Measurements from ENCODE around the gene SOX11.
"Not testable (repeated sequence)": the region's sequence is repeated elsewhere in the genome, so short reads cannot be mapped to it uniquely, and the experiment has no call there.

SOX11 gene

DNA sequence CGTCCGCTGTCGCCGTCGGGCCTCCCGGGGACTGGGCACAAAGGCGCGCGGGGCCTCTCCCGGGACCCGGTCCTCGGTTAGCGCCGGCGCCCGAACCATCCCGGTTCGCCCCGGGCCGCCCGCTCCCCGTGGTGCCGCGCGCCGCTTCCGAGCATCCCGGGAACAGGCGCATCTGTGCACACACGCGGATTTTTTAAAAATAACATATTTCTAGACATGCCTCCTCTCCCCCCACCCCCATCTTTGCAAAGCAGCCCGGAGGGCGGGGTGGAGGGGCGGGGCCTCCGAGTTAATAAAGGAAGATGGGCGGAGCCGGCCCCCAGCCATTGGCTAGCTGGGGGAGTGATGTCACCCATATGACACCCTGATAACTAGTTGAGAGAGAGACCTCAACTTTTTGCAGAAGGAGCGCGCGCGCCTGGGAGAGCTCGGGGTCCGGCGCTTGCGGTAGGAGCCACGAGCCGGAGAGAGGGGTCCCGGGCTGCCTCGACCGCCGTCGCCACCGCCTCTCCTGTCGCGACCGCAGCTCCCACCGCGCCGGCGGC lies at the start of gene SOX11:
Gene SOX11, plus strand, starts transcription at position 400 of the 545 bp plus-strand sequence. CDS start 338 bp downstream, outside the sequence.
- DNase-seq = no peak

DNA sequence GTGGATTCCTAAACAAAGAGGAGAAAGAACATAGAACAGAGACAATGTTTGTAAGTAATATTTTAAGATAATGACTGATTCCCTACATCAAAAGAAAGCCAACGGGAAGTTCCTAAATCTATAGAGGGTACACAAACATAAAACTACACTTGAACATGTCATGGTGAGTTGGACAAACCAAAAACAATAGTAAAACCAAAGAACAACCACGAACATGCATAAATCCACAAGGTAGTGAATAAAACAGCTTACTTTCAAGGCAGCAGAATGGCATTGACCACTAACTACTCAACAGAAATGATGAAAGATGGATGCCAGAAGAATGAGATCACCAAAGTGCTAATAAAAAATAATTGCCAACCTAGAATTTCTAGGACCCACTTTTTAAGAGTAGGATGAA lies 39.5 kb upstream of the SOX11 start:
- DNase-seq = not testable (repeated sequence)

DNA sequence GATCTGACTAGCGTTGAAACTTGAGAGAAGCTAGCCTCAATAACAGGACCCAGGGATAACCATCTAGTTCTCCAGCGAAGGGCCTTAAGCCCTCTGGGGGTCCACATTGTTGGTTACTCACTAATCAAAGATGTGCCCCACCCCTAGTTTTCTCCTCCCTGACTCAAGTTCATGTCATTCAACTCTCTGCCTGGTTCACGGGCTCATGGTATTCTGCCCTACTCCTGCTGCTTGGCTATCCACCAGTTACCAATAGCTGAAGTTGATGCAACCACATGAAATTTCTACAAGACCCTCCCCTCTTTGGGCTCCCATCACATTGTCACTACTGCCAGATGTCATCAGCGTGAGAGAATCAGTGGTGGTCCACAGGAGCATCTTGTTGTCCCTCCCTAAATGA lies 38.4 kb upstream of the SOX11 start:
- DNase-seq = not testable (repeated sequence)

DNA sequence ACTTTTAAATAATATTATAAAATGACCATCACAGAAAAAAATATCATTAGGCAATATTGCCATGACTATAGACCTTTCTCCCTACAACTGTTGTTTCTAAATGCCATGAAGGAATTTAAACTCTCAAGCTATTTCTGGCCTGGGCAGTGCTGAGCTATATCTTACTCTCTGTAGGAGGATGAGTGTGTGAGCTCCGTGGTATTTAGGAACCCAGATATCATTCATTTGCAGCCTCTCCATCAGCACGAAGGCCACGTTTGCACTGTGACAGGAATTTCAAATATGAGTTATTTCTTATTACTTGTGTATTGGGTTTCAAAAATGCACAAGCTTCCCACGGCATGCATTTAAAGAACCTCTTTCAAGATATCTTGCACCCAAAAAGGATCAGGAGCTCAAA lies 35.0 kb upstream of the SOX11 start:
- DNase-seq = no peak

DNA sequence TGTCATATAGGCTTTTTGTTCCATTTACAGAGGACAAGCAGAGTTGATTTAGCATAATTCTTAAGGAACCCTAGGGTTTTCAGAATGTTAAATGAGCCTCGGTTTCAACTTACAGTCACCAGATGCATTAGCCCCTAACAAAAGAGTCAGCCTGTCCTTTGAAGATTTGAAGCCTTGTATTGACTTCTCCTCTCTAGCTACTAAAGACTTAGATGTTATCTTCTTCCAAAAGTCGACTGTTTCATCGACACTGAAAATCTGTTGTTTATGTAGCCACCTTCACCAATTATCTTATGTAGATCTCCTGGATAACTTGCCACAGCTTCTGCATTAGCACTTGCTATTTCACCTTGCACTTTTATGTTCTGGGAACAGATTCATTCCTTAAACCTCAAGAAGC lies 31.6 kb upstream of the SOX11 start:
- DNase-seq = no peak

DNA sequence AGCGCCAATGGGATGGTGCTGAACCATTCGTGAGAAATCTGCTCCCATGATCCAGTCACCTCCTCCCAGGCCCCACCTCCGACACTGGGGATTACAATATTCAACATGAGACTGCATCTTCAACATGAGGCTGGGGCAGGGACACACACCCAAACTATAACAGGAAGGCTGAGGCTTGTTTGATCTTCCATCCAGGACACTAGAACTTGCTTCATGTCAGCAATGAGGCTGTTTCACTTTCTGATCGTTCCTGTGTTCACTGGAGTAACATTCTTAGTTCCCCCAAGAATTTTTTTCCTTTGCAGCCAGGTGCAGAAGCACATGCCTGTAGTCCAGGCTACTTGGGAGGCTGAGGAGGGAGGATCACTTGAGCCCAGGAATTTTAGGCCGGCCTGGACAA lies 30.8 kb upstream of the SOX11 start:
- DNase-seq = no peak

DNA sequence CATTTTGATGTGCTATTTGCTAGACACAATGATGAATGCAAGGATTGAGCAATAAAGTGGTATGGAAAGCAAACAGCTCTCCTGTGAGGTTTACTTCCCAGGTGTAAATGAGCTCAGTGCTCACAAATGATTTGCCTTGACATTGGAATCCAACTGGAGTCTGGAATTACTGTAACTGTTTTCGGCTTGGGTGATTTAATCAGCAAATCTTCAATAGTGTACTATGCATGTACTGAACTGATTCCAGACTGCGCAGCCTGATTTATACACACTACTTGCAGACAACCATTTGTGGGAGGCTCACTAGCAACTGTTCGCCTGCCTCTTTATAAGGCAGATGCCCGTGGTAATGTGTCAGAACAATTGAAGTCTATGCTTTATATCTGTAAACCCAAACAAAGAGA lies 27.9 kb upstream of the SOX11 start:
- DNase-seq = no peak

DNA sequence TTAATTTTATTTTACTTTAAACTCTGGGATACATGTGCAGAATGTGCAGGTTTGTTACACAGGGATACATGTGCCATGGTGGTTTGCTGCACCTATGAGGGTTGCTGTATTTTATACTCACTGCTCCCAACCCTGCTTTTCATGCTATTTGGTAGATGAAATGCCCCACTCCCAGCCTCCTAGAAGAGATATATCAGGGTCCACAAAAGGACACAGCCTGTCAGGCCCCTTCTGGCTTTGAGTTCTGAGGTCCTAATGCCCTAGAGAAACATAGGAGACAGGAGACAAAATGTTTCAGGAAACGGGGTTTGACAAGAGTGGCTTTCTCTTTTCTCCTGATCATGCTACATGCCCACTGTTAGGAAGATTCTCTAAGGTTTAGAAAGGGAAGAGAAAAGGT lies 27.1 kb upstream of the SOX11 start:
- DNase-seq = no peak

DNA sequence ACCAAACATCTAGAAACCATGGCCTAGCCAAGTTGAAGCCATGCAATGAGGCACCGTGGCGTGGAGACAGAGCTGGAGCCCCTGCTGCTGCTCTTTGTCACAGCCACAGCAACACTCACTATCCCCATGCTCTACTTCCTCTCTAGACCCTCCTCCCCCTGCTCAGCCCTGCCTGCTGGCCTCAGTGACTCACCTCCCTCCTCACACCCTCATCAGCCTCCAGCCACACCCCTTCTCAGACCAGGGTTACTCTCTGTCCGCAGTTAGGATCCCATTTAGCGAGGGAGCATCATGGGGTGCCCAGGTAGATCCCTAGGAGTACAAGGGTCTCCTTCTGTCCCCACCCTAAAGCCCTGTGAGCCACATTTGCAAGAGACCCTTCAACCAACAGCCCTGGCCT lies 25.4 kb upstream of the SOX11 start:
- DNase-seq = no peak

DNA sequence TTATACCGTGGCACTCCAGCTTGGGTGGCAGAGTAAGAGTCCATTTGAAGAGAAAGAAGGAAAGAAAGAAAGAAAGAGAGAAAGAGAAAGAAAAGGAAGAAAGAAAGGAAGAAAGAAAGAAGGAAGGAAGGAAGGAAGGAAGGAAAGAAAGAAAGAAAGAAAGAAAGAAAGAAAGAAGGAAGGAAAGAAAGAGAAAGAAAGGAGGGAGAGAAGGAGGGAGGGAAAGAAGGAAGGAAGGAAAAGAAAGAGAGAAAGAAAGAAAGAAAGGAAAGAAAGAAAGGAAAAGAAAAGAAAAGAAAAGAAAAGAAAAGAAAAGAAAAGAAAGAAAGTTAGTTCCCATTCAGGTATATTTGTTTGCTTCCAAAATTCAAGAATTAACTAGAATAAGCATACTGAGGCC lies 24.5 kb upstream of the SOX11 start:
- DNase-seq = not testable (repeated sequence)

DNA sequence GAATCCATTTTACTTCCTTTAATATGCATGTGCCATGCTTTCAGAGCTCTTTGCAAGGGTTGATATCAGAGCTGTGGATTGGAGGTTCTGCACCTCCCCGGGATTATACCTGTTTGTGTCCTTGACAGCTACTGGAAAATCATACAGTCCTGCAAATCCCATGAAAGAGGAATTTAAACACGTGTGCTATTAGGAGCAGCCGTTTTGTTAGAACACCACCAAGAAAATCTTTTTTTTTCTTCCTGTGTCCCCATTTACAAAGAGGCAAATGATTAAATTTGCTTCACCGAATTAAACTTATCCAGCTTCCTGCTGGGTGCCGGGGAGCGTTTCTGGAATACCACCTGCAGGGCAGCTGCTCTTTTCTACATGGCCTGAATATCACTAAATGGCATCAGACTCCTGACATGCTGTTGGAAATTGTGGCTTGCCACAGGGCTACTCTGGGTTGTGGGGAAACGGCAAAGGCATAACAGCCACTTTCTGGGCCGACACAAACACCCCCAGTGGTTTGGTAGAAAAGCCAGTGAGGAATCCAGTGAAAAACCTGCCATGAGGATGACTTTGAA lies 23.4 kb upstream of the SOX11 start:
- DNase-seq = no peak

DNA sequence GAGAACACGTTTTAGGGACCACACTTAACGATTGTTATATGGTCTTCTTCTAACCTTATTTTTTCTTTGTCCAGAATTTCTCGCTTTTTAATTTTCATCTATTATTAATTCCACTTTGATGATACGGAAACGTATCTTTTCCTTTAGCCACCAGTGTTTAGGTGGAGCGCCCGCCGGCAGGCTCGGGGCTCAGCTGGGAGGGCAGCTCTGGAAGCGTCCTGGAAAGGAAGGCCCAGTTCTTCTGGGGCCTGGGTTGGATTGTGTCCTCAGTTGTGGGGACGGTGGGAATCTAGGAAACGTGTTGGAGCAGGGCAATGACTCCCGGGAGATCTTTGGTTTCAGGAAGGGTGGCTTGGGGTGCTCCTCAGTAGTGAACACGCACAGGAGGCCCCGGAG lies 19.4 kb upstream of the SOX11 start:
- DNase-seq = no peak

DNA sequence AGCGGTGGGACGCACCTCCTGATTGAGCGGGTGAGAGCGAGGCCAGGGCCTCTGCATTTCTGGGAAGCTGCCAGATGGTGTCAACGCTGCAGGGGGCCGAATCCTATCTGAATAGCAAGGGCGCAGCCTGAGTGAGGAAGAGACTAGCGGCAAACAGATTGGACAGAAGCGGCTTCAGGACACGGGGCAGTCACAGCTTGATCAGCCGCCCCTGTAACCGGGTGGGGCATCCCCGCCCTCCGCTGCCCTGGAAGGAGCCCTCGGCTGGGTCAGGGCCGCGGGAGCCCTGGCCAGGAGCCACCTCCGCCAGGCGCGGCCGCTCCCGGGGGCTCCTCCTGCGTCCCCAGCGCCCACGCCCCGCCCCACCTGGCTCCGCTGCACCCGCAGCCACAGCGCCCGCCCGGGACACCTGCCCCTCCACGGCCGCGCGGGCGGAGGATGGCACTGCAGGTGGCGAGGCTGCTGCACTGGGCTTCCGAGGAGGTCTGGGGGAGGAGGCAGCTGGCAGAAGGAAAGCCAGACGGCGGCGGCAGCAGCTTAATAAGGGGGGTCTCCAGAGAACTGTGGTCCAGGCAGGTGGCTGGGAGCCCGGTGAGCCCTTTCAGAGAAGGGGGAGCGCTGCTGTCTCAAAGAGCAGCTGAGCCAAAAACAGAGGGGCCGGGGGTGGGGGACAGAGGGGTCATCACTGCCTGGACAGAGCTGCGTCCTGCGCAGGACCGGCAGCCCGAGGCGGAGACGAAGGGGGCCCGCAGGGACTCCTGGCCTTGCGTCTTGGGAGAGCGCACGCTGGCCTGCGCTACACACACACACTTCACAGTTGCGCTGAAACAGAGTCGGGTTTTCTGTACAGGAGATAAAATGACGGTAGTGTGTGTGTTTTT lies 18.8 kb upstream of the SOX11 start:
- DNase-seq = no peak

DNA sequence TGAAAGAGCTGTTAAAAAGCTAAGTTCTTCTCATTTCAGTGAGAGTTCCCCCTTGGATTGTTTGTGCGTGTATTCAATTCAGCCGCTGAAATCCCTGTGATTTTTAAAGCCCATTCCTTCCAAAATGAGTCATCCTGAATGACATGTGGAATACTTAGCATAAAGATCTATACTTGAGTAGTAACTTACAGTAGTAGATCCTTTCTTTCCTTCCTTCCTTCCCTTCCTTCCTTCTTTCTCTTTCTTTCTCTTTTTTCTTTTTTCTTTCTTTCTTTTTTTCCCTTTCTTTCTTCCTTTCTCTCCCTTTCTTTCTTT lies 18.2 kb upstream of the SOX11 start:
- no peak for DNase-seq

DNA sequence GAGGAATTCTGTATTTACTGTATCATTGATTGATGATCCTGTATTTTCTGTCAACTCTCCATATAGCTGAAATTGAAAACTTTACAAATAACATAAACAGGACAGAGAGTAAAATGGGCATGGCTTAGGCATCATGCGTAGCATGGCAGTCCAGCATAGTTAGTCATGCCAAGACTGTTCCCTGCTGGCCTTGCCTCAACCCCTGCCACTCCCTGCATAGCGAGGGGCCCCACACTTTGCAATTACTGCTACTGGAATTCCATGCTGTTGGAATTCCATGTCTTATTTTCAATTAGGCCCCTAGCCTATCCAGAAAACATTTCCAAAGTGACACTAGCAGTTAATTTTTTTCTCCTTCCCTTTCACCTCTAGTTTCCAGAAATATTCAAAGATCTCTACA lies 15.1 kb upstream of the SOX11 start:
- DNase-seq = no peak

DNA sequence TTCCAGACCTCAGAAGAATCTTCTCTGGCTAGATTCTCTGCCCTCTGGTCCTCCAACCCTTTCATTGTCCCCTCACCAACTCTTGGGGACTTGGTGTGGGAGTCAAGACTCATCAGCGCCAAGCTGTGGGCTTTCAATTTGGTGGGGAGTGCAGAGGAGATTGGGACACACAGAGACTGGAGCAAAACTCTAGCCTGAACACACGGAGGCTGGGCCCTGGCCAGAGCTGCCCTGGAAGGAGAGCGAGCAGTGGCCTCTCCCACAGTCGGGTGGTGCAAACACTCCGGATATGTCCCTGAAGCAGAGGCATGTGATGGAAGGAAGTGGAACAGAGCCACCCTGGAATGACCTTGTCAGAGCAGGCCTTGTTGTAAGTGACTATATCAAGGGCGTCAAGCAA lies 8.7 kb upstream of the SOX11 start:
- no peak for DNase-seq

DNA sequence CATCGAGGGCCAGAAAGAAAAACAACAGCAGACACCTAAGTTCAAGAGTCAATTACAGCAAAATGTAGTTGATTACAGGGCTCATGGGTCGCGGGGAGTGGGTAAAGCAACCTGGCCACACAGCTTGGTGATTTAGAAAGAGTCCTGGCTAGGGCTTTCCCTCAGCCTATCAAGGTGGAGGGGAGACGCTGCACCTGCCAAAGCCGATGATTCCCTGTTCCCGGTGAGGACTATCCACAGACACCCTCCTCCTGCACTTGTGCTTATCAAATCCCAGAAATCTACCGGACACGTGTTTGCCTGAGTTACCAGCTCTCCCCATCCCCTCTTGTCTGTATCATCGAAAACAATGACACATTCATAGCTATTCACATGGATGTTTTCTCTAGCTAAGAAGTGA lies 7.0 kb upstream of the SOX11 start:
- DNase-seq = no peak

DNA sequence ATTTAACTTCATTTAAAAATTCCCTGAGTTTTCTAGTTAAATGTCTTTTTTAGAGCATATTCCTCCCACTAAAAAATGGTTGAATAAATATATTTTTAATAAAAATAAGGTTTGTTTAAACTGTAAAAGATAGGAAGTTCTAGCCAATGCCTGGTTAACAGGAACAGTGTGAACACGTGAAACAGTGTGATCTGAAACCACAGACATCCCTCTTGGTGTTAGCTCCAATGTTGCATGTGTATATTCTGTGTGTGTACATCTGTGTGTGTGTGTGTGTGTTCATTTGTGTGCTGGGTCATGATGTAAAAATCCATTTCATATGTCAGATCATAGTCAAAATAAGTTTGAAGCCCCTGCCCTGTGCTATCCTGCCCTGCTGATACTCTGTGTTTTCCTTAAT lies 6.1 kb upstream of the SOX11 start:
- DNase-seq = no peak

DNA sequence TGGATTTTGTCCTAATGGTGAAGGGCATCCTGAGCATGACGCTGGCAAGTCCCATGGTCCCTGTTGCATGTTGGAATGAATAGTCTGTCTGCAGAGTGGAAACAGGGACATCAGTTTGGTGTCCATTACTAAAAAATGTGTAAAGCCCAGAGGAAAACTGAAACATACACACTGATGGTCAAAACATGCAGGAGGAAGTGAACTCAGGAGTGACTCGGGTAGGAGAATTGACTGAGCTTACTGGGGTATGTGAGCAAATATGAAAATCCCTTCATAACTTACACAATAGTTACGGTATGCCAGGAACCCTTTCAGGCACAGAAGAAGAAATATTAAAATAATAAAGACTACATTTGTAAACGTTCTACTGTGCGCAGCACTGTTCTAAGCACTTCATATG lies 5.6 kb upstream of the SOX11 start:
- no peak for DNase-seq

DNA sequence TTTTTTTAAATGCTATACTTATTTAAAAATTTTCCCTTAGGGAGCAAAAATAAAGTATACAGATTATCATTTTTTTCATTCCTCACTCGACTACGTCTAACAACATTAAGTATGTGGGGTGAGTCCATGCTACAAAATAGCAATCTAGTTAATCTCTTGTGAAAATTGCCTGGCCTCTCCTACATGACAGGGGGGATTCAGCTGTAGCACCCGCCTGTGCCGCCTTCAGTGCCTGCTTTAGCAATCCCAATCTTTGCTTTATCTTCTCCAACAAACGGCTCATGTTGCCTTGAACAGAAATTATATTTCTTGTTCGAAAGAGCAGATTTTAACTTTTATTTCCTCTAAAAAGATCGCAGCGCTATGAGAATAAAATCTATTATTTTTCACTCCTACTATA lies 2.4 kb upstream of the SOX11 start:
- DNase-seq = no peak

DNA sequence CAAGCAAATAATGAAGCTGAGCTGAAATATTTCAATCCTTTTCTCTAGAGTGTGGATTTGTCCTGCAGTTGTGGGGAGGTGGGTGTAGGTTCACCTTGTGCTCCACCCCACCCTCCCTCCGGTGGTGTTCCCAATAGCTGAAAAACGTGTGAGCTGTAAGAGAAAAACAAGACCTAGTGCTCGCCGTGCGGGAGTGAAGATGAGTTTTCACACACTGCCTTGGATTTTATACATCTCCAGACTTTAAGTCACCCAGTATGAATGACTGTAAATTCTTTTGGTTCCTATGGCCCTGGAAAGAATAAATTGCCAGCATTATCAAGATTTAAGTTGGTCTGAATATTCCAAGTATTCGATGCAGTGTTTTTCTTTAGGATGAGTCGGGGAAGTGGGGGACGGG lies 1.9 kb upstream of the SOX11 start:
- no peak for DNase-seq

DNA sequence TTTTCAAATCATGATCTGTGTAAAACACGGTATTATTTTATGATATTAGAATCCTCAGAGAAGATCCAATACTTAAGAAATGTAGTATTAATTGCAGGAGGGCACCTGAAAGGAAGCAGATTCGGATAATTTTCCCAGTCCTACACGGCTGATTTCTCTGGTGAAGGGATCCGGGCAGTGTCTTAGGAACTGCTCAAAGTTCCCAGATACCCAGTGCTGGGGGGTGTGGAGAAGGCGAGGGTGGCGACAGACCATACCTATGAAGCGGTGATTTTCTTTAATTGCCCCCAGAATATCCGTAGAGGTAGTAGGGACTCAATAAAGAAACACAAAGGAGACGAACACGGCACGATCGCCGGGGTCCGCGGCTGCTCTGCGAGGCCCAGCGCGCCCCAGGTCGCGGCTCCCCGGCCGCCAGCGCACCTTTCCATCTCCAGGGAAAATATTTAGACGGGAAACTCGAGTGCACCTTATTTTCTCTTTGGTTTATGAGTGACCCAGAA lies 1.4 kb upstream of the SOX11 start:
- DNase-seq = no peak

DNA sequence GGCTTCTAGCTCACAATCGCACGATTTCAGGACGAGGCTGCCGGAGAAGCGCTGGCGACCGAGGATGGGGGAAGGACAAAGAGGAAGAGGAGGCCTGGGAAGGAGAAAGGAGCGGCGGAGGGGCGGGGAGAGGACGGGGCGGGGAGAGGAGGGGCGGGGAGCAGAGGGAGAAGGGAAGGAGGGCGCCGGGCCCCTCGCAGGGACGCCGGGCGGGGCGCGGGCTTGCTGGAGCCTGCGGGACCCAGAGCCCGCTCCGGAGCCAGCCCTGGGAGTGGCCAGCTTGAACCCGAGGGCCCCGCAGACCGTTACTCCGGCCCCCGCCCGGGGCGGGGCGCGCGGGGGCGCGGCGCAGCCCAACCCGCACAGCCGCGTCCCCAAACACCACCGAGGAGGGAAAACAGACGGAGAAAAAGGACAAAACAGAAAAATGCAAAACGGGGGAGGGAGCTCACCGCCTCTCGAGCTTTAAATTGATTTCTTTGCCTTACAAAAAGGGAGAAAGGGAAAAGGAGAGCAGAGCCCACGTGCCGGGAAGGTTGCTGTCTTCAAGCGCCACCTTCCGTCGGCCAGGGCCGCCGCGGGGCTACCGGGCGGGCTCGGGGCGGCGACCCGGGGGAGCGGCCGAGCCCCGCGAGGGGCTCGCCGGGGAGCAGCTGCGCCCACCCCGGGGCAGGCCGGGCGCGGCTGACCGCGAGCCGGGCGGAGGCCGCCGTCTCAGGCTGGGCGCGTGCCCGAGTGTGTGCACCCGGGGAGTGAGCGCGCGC lies 781 bp upstream of the SOX11 start:
- no peak for DNase-seq
